NOMO-1 treated with DMSO at 0.1 percent for 48 hours (cell line): Measurements from ENCODE around the gene TMEM101.
"Not testable (repeated sequence)": the region's sequence is repeated elsewhere in the genome, so short reads cannot be mapped to it uniquely, and the experiment has no call there.

Experiments
- DNase-seq: peaks from one replicate; lab custom pipeline; 2025; ENCODE audit not compliant: unreplicated experiment; lab: John Stamatoyannopoulos, UW

TMEM101 gene

DNA sequence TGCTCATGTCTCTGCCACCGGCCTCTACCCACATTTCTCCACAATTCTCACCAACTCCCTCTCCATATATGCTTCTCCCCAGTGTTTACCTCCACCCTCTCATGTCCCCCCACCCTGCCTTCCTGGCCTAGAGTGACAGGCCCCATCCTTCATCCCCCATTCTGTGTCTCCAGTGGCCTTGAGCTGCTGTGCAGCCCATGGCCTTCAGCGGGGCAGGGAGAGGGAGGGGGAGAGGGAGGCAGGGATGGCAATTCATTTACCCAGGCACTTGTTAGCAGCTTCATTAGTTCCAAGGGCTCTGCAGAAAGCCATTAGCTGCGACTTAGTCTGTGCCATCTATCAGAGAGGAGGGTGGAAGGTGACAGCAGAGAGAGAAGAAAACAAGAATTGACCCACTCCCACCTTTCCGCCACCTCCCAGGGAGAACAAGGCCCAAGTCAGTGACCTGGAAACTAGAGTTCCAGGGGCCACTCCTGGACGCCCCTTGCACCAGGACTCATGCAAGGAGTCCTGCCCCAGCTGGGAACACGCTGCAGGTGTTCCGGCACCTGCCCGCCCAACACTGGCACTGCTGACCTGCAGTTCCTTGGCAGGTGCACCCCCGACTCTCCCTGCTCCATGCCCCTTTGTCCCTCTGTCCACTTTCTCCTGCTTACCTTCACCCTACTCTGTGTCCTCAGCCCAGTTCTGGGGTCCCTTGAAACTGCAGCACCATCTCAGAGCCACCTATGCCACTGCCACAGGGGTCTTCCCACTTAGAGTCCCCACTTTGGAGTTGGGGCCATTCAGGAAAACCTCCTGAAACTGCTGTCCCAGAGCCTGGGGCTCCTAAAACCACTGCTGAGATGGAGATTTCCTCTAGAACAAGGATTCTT is 37.6 kb downstream of the TMEM101 start:
- no peak for DNase-seq

- no peak for DNase-seq
Observed at GRCh38 chr17:43975898-43976297, 38.9 kb downstream of the TMEM101 start.

DNA sequence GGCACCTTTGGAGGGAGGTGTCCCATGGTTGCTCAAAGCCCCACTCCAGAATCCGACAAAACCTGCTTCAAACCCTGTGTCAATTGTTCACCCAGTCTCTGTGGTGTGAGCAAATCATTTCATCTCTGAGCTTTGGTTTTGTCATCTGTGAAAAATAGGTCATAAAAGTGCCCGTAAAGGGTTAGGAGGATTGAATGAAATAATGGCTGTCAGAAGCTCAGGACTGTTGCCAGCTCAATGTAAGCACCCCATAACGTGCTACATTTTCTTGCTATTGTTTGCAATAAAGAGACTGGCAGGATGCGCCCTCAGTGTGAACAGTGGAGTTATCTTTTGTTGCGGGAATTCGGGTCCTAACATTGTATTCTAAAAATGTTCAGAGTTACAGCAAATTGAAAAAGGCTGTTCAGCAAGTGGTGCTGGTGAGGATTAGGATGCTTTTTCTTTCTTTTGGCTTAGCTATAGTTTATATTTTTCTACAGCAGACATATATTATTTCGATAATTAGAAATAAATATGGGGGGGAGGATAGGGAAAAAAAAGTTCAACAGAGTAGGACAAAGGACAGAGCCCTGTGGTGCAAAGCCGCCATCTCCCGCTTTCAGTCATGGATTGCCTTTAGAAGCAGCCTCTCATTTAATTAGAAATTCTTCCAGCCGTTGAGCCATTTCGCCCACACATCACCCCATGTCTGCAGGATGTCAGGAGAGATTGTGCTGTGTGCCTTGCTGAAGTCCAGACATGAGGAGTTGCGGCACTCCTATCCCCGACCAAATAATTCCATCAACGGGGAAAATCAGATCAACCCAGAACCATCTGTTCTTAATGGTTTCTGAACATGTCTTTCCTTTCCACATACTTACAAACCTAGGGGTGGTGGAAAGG is 40.1 kb downstream of the TMEM101 start:
- DNase-seq = no peak

GRCh38 chr17:43972444-43973212 is 42.1 kb downstream of the TMEM101 start:
- DNase-seq = not testable (repeated sequence)

- DNase-seq = not testable (repeated sequence)
Observed at GRCh38 chr17:43971436-43971835, 43.3 kb downstream of the TMEM101 start.

- no peak for DNase-seq
Observed at GRCh38 chr17:43970366-43970765, 44.4 kb downstream of the TMEM101 start.

GRCh38 chr17:43967251-43967875 is 47.4 kb downstream of the TMEM101 start:
- DNase-seq = no peak

DNA sequence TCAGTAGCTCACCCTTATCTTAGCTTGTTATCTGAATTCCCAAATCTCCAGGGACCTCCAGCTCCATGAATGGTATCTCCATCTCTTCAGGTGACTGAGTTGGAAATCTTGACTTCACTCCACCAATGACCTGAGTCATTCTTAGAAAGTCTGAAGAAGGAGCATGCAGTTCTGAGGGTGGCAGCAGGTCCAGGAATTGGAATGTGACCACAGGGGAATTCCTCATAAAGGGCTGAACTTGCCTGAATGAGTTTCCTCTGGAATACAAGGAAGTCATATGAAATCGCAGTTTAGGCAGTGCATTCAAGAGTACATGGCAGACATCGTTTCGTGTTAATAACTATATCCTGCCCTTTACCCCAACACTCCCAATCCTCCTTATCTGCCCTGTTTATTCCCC is 48.5 kb downstream of the TMEM101 start:
- no peak for DNase-seq

DNA sequence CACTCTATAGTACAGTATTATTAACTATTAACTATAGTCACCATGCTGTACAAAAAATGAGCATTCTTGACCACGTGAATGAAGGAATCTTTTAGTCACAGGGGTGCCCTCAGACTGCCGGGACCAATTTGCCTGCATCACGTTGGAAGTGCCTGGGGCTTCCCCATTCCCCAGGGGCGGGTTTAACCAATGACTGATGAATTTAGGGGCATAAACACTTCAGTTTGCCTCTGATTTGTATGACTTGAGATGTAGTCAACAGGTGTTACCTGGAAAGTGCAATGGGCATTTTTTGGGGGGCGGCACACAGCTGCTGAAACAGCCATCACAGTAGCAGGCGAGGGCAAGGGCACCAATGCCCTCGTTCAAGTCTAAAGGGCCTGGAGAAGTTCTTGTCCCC is 52.3 kb downstream of the TMEM101 start:
- DNase-seq = no peak

GRCh38 chr17:43961954-43962353 is 52.8 kb downstream of the TMEM101 start:
- no peak for DNase-seq

GRCh38 chr17:43961292-43961691 is 53.5 kb downstream of the TMEM101 start:
- not testable (repeated sequence) for DNase-seq
